C4-2B (cell line): ENCODE data around the gene COL6A5.

Experiments
- CTCF ChIP-seq: fragments of 450-650 bp; conservative IDR thresholded peaks from 2 replicates; pipeline ENCODE4 v1.5.1; 2017; ENCODE audit warnings: mild to moderate bottlenecking
- ZFX ChIP-seq: fragments of 450-650 bp; IDR thresholded peaks from 2 replicates; pipeline ENCODE4 v1.6.1; 2017

DNA sequence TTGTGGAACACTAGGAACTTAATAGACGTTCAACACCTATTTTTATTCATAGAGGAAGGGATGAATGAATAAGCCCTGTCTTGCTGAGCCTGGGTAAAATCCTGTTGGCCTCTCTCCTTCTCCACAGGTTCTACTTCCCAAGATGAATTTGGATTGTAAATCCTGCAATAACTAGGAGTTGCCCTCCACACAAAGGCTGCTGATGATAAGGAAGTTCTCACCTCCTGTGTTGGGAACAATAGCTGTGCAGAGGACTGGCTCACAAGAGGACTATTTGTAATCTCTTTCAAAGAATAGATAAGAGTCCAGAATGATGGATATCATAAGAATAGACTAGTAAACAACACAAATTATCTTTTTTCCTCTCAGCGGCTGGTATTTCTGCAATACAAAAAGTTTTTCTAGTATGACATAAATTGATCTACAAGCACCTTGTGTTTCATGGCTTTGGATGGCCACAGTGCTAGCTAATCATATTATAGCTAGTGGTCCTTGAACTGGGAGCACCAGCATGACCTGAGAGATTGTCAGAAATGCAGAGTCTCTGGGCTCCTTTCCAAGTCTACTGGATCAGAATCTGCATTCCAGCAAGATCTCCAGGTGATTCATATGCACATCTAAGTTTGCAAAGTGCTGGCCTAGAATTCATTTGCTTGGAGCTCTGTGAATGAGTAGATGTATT lies 143.4 kb downstream of the COL6A5 start:
- TF ChIP-seq CTCF (no peak), ZFX (no peak)
